ENCODE measurements around the gene TNIP2.
"Not testable (repeated sequence)": the region's sequence is repeated elsewhere in the genome, so short reads cannot be mapped to it uniquely, and the experiment has no call there.

Gene TNIP2

GRCh38 chr4:2744576-2745270 is 11.4 kb downstream of the TNIP2 start:
- DNase-seq (ENCODE audit: low read depth in 2 of 2): no peak

GRCh38 chr4:2743518-2744445 is 12.4 kb downstream of the TNIP2 start:
- DNase-seq (ENCODE audit: low read depth in 2 of 2): no peak

GRCh38 chr4:2742823-2743517 is 13.2 kb downstream of the TNIP2 start:
- DNase-seq (ENCODE audit: low read depth in 2 of 2): no peak

GRCh38 chr4:2742081-2742822 is 13.9 kb downstream of the TNIP2 start:
- DNase-seq (ENCODE audit: low read depth in 2 of 2): no peak

- DNase-seq (ENCODE audit: low read depth in 2 of 2): no peak
Measured at GRCh38 chr4:2741626-2742025, 14.5 kb downstream of the TNIP2 start.

GRCh38 chr4:2738296-2738695 is 17.8 kb downstream of the TNIP2 start:
- DNase-seq (ENCODE audit: low read depth in 2 of 2): not testable (repeated sequence)

GRCh38 chr4:2735869-2736268 is 20.3 kb downstream of the TNIP2 start:
- DNase-seq (ENCODE audit: low read depth in 2 of 2): no peak

- DNase-seq (ENCODE audit: low read depth in 2 of 2): no peak
Measured at GRCh38 chr4:2734612-2735011, 21.5 kb downstream of the TNIP2 start.

GRCh38 chr4:2733844-2734574 is 22.1 kb downstream of the TNIP2 start:
- no peak for DNase-seq (ENCODE audit: low read depth in 2 of 2)

GRCh38 chr4:2733001-2733843 is 22.9 kb downstream of the TNIP2 start:
- no peak for DNase-seq (ENCODE audit: low read depth in 2 of 2)

GRCh38 chr4:2732526-2732925 is 23.6 kb downstream of the TNIP2 start:
- no peak for DNase-seq (ENCODE audit: low read depth in 2 of 2)

- DNase-seq (ENCODE audit: low read depth in 2 of 2): no peak
Measured at GRCh38 chr4:2731907-2732317, 24.2 kb downstream of the TNIP2 start.

GRCh38 chr4:2729533-2729875 is 26.6 kb downstream of the TNIP2 start:
- DNase-seq (ENCODE audit: low read depth in 2 of 2): no peak

- DNase-seq (ENCODE audit: low read depth in 2 of 2): no peak
Measured at GRCh38 chr4:2728806-2729532, 27.2 kb downstream of the TNIP2 start.

- no peak for DNase-seq (ENCODE audit: low read depth in 2 of 2)
Measured at GRCh38 chr4:2728221-2728620, 27.9 kb downstream of the TNIP2 start.

- DNase-seq (ENCODE audit: low read depth in 2 of 2): not testable (repeated sequence)
Measured at GRCh38 chr4:2726881-2727280, 29.3 kb downstream of the TNIP2 start.

- no peak for DNase-seq (ENCODE audit: low read depth in 2 of 2)
Measured at GRCh38 chr4:2725380-2725779, 30.8 kb downstream of the TNIP2 start.

- no peak for DNase-seq (ENCODE audit: low read depth in 2 of 2)
Measured at GRCh38 chr4:2723751-2724150, 32.4 kb downstream of the TNIP2 start.

GRCh38 chr4:2722033-2722432 is 34.1 kb downstream of the TNIP2 start:
- no peak for DNase-seq (ENCODE audit: low read depth in 2 of 2)

All from stimulated activated CD4-positive, alpha-beta T cell treated with anti-CD3 and anti-CD28 coated beads, Interleukin-12 subunit alpha, Interleukin-12 subunit beta, amount 100 ng/mL, for 24 hours (primary cell).